NCI-H82 (cell line): ENCODE data around the gene AURKA.
"Not testable (repeated sequence)": the region's sequence is repeated elsewhere in the genome, so short reads cannot be mapped to it uniquely, and the experiment has no call there.

ENCODE experiments used
- DNase-seq: peaks from one replicate; lab custom pipeline; 2025; lab: John Stamatoyannopoulos, UW

The AURKA gene

DNA sequence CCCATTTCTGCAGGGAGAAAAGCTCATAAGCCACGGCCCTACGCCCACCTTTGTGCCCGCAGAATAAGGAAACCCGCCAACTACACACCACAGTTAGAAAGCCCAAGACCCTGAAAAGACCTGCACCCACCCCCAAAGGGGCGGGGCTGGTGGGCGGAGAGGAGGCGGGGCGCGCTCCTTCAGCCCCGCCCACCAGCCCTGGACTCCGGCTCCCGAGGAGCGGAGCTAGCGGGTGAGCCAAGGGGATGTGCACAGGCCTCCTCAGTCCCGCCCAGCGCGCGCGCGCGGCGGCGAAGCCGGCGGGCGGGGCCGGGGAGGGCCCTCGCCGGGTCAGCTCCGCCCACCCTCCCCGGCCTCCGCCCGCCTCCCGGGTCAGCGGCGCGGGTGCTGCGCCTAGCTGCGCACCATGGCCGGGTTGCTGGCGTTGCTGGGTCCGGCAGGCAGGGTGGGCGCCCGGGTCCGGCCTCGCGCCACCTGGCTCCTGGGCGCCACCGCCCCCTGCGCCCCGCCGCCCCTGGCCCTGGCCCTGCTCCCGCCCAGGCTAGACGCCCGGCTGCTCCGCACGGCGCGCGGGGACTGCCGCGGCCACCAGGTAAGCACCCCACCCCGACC is 33.3 kb downstream of the AURKA start, which contains the start of gene FAM210B:
Gene FAM210B, plus strand, starts transcription at position 375 of the 612 bp plus-strand sequence. Its CDS starts 32 bp downstream, at position 407.
- DNase-seq: peak; percentile 95

DNA sequence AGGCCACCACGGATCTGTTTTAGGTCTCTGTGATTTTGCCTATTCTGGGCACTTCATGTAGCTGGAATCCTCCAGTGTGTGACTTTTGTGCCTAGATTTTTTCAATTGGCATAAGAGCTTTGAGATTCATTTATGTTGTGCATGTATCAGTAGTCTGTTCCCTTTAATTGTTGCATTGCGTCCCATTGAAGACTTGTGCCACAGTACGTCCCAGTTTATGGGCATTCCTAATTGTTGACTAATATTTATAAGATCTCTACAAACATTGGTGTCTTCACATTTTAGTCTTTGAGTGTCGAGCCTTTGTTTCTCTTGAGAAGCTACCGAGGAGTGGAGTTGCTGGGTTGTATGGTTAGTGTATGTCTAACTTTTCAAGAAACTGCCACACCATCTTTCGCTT is 33.9 kb downstream of the AURKA start:
- no peak for DNase-seq

DNA sequence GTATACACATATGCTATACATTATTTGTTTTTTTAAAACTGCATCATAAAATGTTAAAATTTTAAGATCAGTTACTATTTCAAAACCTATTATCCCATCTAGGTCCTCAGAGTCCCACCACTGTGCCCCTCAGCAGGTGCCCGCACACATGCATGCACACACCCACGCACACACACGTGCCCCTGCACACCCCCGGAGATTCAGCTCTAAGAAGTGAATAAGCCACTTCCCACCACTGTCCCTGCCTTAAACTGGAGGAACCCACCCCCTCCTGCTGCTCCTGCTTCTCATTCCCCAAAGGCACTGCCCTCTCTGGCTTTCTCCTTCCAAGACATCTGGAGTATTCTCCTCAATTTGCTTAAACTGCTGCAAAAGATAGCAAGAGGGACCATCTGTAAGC is 38.7 kb downstream of the AURKA start:
- DNase-seq: no peak

DNA sequence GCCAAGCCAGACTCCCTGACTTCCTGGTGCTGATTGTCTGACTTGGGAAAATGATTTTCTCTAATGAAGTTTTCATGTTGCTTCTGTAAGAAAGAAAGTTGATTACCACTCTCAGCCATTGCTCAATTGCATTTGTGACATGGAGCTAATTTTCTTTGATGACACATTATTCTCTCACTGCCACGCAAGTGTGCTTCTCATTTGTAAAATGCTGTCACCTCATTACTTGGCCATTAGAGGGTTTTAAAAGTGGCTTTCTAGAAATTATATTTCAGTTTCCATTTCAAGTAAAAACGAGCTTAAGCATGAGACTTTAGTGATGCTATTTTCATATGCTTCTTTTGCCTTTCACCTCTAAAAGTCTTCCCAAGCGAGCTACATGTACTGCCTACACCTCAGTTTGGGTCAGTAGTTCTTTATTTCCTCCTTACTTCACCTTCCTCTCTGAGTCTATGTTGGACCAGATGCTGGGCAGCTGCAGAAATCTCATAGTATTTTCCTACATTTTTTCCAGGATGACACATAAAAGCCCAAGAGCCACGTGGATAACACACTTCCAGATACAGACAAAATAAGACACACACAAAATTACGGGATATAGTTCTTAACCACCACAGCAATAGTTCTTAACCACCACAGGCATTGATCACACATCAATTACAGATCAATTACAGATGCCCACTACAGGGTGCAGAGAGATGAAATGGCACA is 39.5 kb downstream of the AURKA start:
- no peak for DNase-seq

DNA sequence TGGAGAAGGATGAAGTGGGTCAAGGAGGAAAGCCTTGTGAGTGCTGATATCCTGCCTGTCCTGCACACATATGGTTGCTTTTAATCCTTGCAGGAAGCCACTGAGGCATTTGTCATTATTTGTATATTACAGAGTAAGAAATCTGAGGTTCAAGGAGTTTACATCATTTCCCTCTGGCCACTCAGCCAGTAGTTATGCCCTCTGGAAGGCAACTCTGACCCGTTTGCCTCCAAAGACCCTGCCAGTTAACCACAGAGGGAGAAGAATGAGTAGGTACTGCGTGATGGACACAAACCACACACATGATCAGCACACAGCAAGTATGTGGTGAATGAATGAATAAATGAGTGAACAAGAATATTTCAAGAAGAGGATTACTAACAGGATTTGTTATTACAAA is 41.2 kb downstream of the AURKA start:
- no peak for DNase-seq

DNA sequence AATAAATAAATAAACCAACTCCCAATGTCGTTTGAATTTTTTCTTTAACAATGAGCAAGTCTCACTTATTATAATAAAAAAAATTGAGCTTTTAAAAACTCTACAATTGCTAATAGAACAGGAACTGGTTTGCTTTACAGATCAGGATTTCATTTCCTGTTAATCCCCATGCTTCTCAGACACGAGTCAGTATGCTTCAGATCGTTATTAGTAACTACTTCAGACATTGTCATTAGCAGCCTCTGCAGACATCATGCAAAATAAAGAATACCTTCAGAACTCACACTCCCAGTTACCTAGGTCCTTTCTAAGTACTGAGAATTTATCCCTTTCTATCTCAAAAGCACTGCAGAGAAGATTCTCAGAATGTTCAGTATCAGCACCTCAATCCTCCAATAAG is 43.3 kb downstream of the AURKA start:
- DNase-seq: no peak

DNA sequence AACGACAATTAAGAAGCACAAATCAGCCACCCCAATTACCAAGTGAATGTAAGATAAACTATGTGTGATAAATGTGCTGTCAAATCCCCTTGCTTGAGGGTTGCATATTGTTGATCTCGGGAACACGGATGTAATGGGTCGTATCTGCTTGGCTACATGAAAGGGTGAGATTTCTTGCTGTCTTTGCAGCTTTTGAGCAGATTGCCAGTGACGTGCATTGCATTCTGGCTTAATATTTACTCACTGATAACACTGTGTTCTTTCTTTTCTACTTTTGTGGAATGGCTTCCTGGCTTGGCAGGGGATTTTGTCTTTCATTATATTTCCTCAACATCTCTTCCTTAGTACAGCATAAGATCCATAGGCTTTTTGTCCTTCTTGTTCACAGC is 43.7 kb downstream of the AURKA start:
- no peak for DNase-seq

DNA sequence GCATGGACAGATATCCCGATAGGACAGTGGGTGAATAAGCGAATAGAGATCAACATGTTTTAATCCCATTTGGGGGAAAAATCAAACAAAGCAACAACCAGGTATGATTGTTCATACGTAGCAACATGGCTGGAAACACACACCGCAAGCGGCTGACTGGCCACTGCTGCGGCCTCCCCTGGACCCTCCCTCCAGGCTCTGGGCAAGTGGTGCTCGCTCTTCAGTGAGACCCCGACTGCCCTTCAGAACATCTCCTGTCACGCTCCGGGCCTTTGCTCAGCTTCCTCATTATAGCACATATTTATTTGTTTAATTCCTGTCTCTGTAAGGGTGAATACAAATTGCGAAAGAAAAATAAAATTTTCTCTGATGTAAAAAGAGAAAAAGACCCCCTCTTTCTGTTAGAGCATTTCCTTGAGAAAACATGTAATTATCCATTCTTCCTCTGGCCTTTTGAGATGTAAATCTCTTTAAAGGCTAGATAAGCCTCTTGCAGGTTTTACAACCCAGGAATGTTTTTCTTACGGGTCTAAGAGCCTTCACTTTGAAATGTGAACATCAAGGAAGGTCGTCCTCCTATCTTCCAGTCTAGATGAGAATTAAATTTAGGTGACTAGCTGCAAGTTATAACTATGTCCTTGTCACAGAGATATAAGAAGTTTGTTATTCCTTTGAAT is 44.2 kb downstream of the AURKA start:
- DNase-seq: no peak

DNA sequence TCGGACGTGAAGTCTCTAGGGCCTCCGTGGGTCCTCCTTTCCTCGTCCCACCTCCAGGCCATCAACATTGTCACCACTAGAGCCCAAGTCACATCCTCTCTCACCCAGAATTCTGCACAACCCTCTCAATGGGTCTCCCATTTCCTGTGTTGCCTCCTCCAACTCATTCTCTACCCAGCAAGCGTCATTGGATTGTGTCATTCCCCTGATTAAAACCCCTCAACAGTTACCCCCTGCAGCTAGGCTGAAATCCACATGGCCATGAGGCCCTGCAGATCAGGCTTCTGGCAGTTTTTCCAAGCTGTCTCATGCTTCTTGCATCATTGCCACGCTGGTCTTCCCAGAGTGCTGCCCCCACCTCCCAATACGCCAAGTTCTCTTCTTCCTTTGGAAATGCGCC is 46.1 kb downstream of the AURKA start:
- no peak for DNase-seq

DNA sequence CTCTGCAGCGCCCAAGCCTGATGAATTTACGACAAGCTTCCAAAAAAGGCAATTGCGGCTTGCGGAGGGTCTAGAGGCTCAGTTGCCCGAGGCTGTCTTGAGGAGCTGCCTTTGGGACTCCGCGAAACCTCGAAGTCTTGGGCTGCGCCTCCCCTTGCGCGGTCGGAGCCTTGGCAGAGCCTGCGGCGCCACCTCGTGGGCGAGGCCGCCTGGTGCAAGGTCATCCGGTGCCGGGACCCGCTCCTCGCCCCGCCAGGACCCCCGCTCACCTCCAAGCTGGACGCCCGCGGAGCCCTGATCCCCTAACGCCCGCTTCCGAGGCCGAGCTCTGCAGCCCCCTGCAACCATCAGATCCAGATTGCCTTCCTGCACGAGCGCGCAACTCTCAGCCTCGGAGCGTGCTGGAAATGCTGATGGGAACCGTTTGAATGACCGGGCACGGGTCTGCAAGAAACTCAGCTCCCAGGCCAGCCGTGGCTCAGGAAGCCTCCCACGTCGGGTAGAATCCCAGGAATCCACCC is 48.1 kb downstream of the AURKA start:
- DNase-seq: peak; percentile 69

DNA sequence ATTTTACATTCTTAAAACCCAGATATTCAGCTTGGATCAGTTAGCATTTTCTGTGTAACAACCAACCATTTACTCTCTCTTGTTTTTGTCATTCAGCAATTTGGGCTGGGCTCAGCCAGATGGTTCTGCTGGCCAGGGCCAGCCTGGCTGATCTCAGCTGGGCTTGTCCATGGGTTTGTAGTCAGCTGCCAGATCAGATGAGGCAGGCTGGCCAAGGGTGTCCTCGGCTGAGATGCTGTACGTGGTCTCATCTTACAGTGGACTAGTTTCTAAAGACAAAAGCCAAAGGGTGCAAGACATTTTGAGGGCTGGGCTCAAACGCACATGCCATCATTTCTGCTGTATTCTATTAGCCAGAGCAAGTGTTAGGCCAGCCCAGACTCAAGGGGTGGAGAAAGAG is 49.2 kb downstream of the AURKA start:
- no peak for DNase-seq

DNA sequence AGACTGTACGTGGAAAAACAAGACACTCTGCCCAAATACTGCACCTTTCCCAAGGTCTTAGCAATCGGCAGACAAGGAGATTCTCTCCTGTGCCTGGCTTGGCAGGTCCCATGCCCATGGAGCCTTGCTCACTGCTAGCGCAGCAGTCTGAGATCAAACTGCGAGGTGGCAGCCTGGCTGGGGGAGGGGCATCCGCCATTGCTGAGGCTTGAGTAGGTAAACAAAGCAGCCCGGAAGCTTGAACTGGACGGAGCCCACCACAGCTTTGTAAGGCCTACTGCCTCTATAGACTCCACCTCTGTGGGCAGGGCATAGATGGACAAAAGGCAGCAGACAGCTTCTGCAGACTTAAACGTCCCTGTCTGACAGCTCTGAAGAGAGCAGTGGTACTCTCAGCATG is 55.3 kb downstream of the AURKA start:
- not testable (repeated sequence) for DNase-seq

DNA sequence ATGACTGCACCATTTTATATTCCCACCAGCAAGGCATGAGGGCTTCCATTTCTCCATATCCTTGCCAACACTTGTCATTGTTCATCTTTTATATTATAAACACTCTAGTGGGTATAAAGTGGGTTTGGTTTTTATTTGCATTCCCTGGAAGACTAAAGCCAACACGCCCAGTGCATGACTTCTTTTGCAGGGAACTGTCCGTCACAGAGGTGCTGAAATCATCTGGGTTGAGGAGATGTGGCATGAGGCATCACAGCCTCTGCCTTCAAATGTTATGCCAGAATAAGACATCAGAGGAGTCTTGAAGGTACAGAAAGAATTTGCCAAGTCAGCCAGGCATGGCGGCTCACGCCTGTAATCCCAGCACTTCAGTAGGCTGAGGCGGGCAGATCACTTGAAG is 63.2 kb downstream of the AURKA start:
- no peak for DNase-seq

DNA sequence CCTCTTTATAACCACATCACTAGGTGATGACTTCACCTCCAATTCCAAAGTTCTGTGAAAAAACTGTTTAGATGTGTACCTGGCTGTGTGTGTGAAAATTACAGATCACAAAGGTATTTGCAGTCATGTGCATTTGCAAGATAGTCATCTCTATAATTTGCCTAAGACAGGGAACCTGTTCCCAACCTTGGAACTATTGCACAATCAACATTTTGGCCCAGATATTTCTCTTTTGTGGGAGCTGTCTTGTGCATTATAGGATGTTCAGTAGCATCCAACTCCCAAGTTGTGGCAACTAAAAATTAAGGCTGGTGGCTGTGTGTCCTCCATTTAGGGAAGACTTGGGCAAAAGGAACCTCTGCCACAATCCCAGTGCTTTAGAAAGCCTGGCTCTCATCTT is 67.2 kb downstream of the AURKA start:
- DNase-seq: no peak

DNA sequence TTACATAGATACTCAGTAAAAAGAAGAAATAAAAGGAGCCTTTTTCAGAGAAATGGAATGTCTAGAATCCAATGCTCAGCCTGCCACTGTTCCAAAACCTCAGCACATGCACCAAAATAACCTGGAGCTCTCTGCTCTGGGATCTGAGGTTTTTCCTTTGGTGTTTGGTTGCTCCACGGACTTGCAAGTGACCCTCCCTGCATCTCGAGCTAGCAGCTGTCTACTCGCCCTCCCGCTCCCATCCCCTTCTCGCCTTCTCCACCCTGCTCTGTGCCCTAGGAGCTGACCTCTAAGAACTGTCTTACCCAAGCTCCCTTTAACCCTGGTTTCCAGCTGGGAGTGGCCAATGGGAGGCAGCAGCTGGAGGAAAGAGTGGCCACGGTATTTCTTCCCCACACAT is 68.4 kb downstream of the AURKA start:
- DNase-seq: no peak

DNA sequence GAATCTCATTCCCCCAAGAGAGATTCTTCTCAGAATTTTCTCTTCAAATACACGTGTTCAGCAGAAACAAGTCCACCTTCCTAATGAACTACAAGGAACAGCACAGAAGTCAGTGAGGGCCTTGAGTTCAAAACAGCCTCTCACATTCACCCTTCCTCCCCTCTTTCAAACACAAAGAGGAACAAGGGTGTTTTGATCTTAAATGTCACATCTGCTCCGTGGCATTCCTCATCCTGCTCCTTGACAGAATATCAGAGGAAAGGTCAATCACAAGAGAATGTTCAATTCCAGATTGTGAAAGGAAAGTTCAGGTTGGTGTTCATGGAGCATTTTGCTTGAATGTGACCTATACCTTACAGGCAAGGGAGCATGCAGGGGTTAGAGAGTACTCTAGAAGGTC is 68.8 kb downstream of the AURKA start:
- no peak for DNase-seq

DNA sequence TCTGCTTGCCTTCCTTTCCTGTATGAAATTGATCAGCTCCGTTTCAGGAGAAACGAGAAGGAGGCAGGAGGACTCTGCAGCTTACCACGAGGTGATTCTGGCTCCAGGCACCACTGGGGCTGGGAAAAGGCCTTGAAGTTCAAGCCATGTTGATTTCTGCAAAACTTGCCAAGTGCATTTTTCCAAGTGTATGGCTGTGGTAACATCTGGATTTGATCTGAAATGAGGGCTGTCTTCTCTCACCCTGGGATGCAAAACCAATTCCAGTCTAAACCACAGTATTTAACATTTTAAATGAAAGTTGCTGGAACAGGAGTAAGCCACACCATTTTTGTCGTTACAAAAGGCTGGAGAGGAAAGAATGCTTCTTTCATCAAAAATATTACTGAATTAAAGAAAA is 69.3 kb downstream of the AURKA start:
- DNase-seq: no peak
